Measurements from ENCODE around the gene IQCN.

The IQCN gene

GRCh38 chr19:18208098-18208951 lies 65.9 kb downstream of the IQCN start:
- peak; percentile 21 for DNase-seq
